ENCODE data around the gene SORCS2. TPM values are rescaled to one million over a fixed set of nuclear protein-coding genes. Genes with fewer than 3 reads are reported as not detected.

The SORCS2 gene
- total RNA-seq, 6 experiments from 2014 or later = 0.18 to 6.2 (median 3.1) TPM

- no peak overlapping the region for H3K27ac ChIP-seq
- H3K27me3 ChIP-seq = no peaks in the 10 kb centered on the region
- DNase-seq = peak in 1 of 3 donors; percentile 37
- ATAC-seq = no peak
- no peaks in the 10 kb centered on the region for H3K9me3 ChIP-seq
- no peaks in the 10 kb centered on the region for H3K36me3 ChIP-seq
- H3K4me1 ChIP-seq = no peaks in the 10 kb centered on the region
- intact Hi-C loops (cut with DNase I) = no loop called here
- H3K4me3 ChIP-seq = no peak overlapping the region
- TF ChIP-seq CTCF (IDR thresholded peaks at IDR 0.05) (no peak), POLR2A (IDR thresholded peaks at IDR 0.05) (no peak)
- 31% methylated on average over 7 of the region's 17 CpGs for WGBS (ENCODE audit: insufficient coverage, low coverage, low lambda C conversion rate, missing lambda C conversion rate)
Observed at GRCh38 chr4:7327341-7327885, 135.1 kb downstream of the SORCS2 start.

GRCh38 chr4:7328162-7328912 is 136.0 kb downstream of the SORCS2 start:
- H3K4me1 ChIP-seq = no peaks in the 10 kb centered on the region
- ATAC-seq = no peak
- H3K4me3 ChIP-seq = no peak overlapping the region
- no peak overlapping the region for H3K27ac ChIP-seq
- H3K9me3 ChIP-seq = no peaks in the 10 kb centered on the region
- intact Hi-C loops (cut with DNase I) = no loop called here
- H3K27me3 ChIP-seq = no peaks in the 10 kb centered on the region
- H3K36me3 ChIP-seq = no peaks in the 10 kb centered on the region
- TF ChIP-seq CTCF (IDR thresholded peaks at IDR 0.05) (no peak), POLR2A (IDR thresholded peaks at IDR 0.05) (no peak)
- WGBS (ENCODE audit: insufficient coverage, low coverage, low lambda C conversion rate, missing lambda C conversion rate) = 70% methylated on average over 5 of the region's 15 CpGs
- no peak for DNase-seq

- no peak overlapping the region for H3K27ac ChIP-seq
- H3K4me3 ChIP-seq = no peak overlapping the region
- TF ChIP-seq CTCF (IDR thresholded peaks at IDR 0.05) = no peak
- no peak for TF ChIP-seq POLR2A (IDR thresholded peaks at IDR 0.05)
- H3K36me3 ChIP-seq = no peaks in the 10 kb centered on the region
- no peaks in the 10 kb centered on the region for H3K27me3 ChIP-seq
- no peaks in the 10 kb centered on the region for H3K4me1 ChIP-seq
- 93% methylated on average over 3 of the region's 22 CpGs for WGBS (ENCODE audit: insufficient coverage, low coverage, low lambda C conversion rate, missing lambda C conversion rate)
- intact Hi-C loops (cut with DNase I) = no loop called here
- ATAC-seq (no peak), DNase-seq (peak in 1 of 3 donors; percentile 45)
- H3K9me3 ChIP-seq = no peaks in the 10 kb centered on the region
Observed at GRCh38 chr4:7328913-7329638, 136.7 kb downstream of the SORCS2 start.

GRCh38 chr4:7330031-7330596 is 137.8 kb downstream of the SORCS2 start:
- Histone ChIP-seq H3K36me3 (no peaks in the 10 kb centered on the region), H3K9me3 (no peaks in the 10 kb centered on the region), H3K27me3 (no peaks in the 10 kb centered on the region), H3K27ac (no peak overlapping the region), H3K4me1 (no peaks in the 10 kb centered on the region), H3K4me3 (no peak overlapping the region)
- DNase-seq (no peak), ATAC-seq (no peak)
- 88% methylated on average over 16 of the region's 17 CpGs for WGBS (ENCODE audit: insufficient coverage, low coverage, low lambda C conversion rate, missing lambda C conversion rate)
- TF ChIP-seq POLR2A (IDR thresholded peaks at IDR 0.05) = no peak
- TF ChIP-seq CTCF (IDR thresholded peaks at IDR 0.05) = no peak
- intact Hi-C loops (cut with DNase I) = no loop called here

All from right lobe of liver (tissue), 6 donors.